B cell (primary cell): Measurements from ENCODE around the gene OSBPL5. TPM values are rescaled to one million over a fixed set of nuclear protein-coding genes. Genes with fewer than 3 reads are reported as not detected.

Experiments used
- ATAC-seq: fragments of 200-7000 bp; cut with Tn5 transposase; one replicate; pipeline ENCODE4 v1.10.0; 2021; ENCODE audit warnings: low read depth, mild to moderate bottlenecking, moderate number of reproducible peaks, moderate library complexity
- CTCF ChIA-PET: fragments of 350-600 bp; sonication (Branson Sonifier 250); formaldehyde crosslinking; loops from one replicate; lab custom pipeline; 2021; ENCODE audit warnings: antibody characterized with exemption, inconsistent platforms; lab: Charles Lee
- POLR2A ChIA-PET: fragments of 350-600 bp; sonication (Branson Sonifier 250); formaldehyde crosslinking; loops from one replicate; lab custom pipeline; 2021; ENCODE audit warnings: antibody characterized with exemption; lab: Charles Lee
- DNase-seq: peaks from one replicate; pipeline ENCODE4 v3.0.0; 2013
- H2AFZ ChIP-seq: 2 replicates; pipeline ENCODE4 v1.6.1; 2012; ENCODE audit warnings: mild to moderate bottlenecking, low read depth, low read length; ENCODE audit not compliant: insufficient read depth, poor library complexity, severe bottlenecking
- H3K27ac ChIP-seq, 2 donors: 1 replicate in 1 of 2; 2 replicates in 1 of 2; pipeline ENCODE4 v1.5.1; 2012 to 2013; ENCODE audit warnings: low read length in 2 of 2, mild to moderate bottlenecking in 2 of 2, moderate library complexity in 1 of 2
- H3K27me3 ChIP-seq, 4 experiments: fragments of 200-600 bp in 1 of 4; sonication (generic) in 1 of 4; replicated peaks in 1 of 4; 1 replicate in 2 of 4; 2 replicates in 2 of 4; pipeline versions ENCODE4 v1.6.1 to v1.7.0; 2013 to 2016; ENCODE audit warnings: low read length in 3 of 4, mild to moderate bottlenecking in 2 of 4, mixed read lengths in 1 of 4, moderate library complexity in 1 of 4; ENCODE audit not compliant: insufficient read depth in 4 of 4, control insufficient read depth in 3 of 4; ENCODE audit errors: control extremely low read depth in 1 of 4
- H3K36me3 ChIP-seq, 2 experiments: replicated peaks in 1 of 2; 1 replicate in 1 of 2; 2 replicates in 1 of 2; pipeline versions ENCODE4 v1.6.1 to v1.7.1; 2013; ENCODE audit warnings: low read length in 1 of 2; ENCODE audit not compliant: insufficient read depth in 2 of 2, control insufficient read depth in 1 of 2; ENCODE audit errors: control extremely low read depth in 1 of 2, extremely low read depth in 1 of 2
- H3K4me1 ChIP-seq, 2 donors: fragments of 200-600 bp in 1 of 2; sonication (generic) in 1 of 2; 1 replicate in 1 of 2; 2 replicates in 1 of 2; pipeline versions ENCODE4 v1.5.1 to v1.6.1; 2013 to 2017; ENCODE audit warnings: low read length in 2 of 2; ENCODE audit not compliant: control insufficient read depth in 2 of 2, insufficient read depth in 2 of 2
- H3K4me2 ChIP-seq: replicated peaks from 2 replicates; pipeline ENCODE3; 2012; ENCODE audit warnings: mild to moderate bottlenecking, low read depth, low read length; ENCODE audit not compliant: poor library complexity, severe bottlenecking
- H3K4me3 ChIP-seq, 5 experiments: fragments of 200-600 bp in 1 of 5; sonication (generic) in 1 of 5; 1 replicate in 3 of 5; 2 replicates in 2 of 5; pipeline versions ENCODE4 v1.5.1 to v1.7.0; 2011 to 2016; ENCODE audit warnings: low read length in 4 of 5, mild to moderate bottlenecking in 4 of 5, low read depth in 2 of 5, control low read depth in 1 of 5, moderate library complexity in 1 of 5; ENCODE audit not compliant: insufficient read depth in 1 of 5; ENCODE audit errors: control extremely low read depth in 1 of 5, extremely low read depth in 1 of 5
- H3K79me2 ChIP-seq: fragments of 200-600 bp; sonication (generic); one replicate; pipeline ENCODE4 v1.6.0; 2016; ENCODE audit warnings: low read length; ENCODE audit not compliant: control insufficient read depth, insufficient read depth
- H3K9ac ChIP-seq: fragments of 200-600 bp; sonication (generic); 2 replicates; pipeline ENCODE4 v1.6.1; 2017; ENCODE audit warnings: mild to moderate bottlenecking, low read length, moderate library complexity
- H3K9me3 ChIP-seq, 3 donors: one replicate each; pipeline versions ENCODE4 v1.6.1 to v1.7.1; 2013; ENCODE audit warnings: low read length in 2 of 3; ENCODE audit not compliant: control insufficient read depth in 2 of 3, insufficient read depth in 1 of 3; ENCODE audit errors: control extremely low read depth in 1 of 3
- H4K20me1 ChIP-seq: 2 replicates; pipeline ENCODE4 v1.6.0; 2012; ENCODE audit warnings: mild to moderate bottlenecking, low read length; ENCODE audit not compliant: insufficient read depth, control insufficient read depth, poor library complexity, severe bottlenecking
- H3K27ac Mint-ChIP-seq: one replicate; pipeline ENCODE4 v1.8.0; 2021; ENCODE audit warnings: mixed read lengths
- H3K27me3 Mint-ChIP-seq: one replicate; pipeline ENCODE4 v1.8.0; 2021; ENCODE audit warnings: mixed read lengths
- H3K4me1 Mint-ChIP-seq: one replicate; pipeline ENCODE4 v1.8.0; 2021; ENCODE audit warnings: mixed read lengths
- H3K4me3 Mint-ChIP-seq: one replicate; pipeline ENCODE4 v1.8.0; 2021; ENCODE audit warnings: mixed read lengths
- H3K9me3 Mint-ChIP-seq: one replicate; pipeline ENCODE4 v1.8.0; 2022; ENCODE audit warnings: mixed read lengths; ENCODE audit not compliant: insufficient read depth
- CTCF ChIP-seq: fragments of 200-600 bp; IDR thresholded peaks from one replicate; pipeline ENCODE4 v1.8.0; 2022; ENCODE audit warnings: antibody characterized with exemption, mild to moderate bottlenecking
- EZH2 ChIP-seq: IDR thresholded peaks from 2 replicates; pipeline ENCODE4 v1.6.1; 2012; ENCODE audit warnings: borderline replicate concordance, low read depth, mild to moderate bottlenecking, moderate library complexity, low read length; ENCODE audit not compliant: insufficient read depth, poor library complexity, severe bottlenecking
- WGBS: methylation state at CpG from one replicate; pipeline ENCODE4 v1.1.5; 2013; ENCODE audit warnings: missing lambda C conversion rate; ENCODE audit not compliant: insufficient coverage; 5-methylcytosine and 5-hydroxymethylcytosine counted together
- intact Hi-C: fragments of 100-400 bp; cut with micrococcal nuclease; formaldehyde crosslinking; loops from one replicate; pipeline ENCODE4 v1.10.0; 2022
- polyA plus RNA-seq: library from polyadenylated mRNA; depleted of rRNA; stranded (reverse); fragments of >200 nt; gene quantifications from 2 replicates; pipeline ENCODE4 v1.2.3, GENCODE V29; 2012
- total RNA-seq, 2 donors: library from RNA; stranded (reverse); fragments of 120-200 nt in 1 of 2; gene quantifications; 1 replicate in 1 of 2; 2 replicates in 1 of 2; pipeline versions ENCODE4 v1.2.3 to v1.2.4, GENCODE V29; 2013 to 2022

The OSBPL5 gene
- total and polyA plus RNA-seq, 2 donors (not counting 1 experiment from before 2014, with no cell fraction given): 0.15 to 1.2 TPM

- no peak overlapping the region for H2AFZ ChIP-seq
- Mint-ChIP-seq H3K27me3 (peaks cover 33% of the 10 kb centered on the region), H3K4me1 (no peaks in the 10 kb centered on the region), H3K9me3 (peaks cover 10% of the 10 kb centered on the region), H3K4me3 (no peak overlapping the region), H3K27ac (no peak overlapping the region)
- no peaks in the 10 kb centered on the region for H3K36me3 ChIP-seq
- no peaks in the 10 kb centered on the region for H3K4me1 ChIP-seq
- TF ChIP-seq EZH2 (no peak), CTCF (no peak)
- WGBS: 87% methylated on average over 11 of the region's 12 CpGs
- peaks cover 2 to 14% (median 13%) of the 10 kb centered on the region in 3 donors for H3K9me3 ChIP-seq
- H3K27ac ChIP-seq: no peak overlapping the region
- intact Hi-C loops: no loop called here
- no peak overlapping the region for H3K9ac ChIP-seq
- no peak for DNase-seq
- H3K4me2 ChIP-seq: no peak overlapping the region
- ChIA-PET POLR2A (no interaction called here), CTCF (no interaction called here)
- H3K79me2 ChIP-seq: no peaks in the 10 kb centered on the region
- H4K20me1 ChIP-seq: no peaks in the 10 kb centered on the region
- ATAC-seq: no peak
- H3K27me3 ChIP-seq: peaks cover 0 to 14% (median 1%) of the 10 kb centered on the region in 4 experiments
- no peak overlapping the region for H3K4me3 ChIP-seq
Observed at GRCh38 chr11:3171931-3172560, 6.9 kb upstream of the OSBPL5 start.

- peaks cover 29% of the 10 kb centered on the region for H3K27me3 Mint-ChIP-seq
- peaks cover 0 to 10% (median 3%) of the 10 kb centered on the region in 3 donors for H3K9me3 ChIP-seq
- no peak overlapping the region for H3K4me2 ChIP-seq
- intact Hi-C loops: no loop called here
- DNase-seq: no peak
- no peak for ATAC-seq
- H3K4me3 ChIP-seq: no peak overlapping the region
- no peak overlapping the region for H3K9ac ChIP-seq
- H2AFZ ChIP-seq: no peak overlapping the region
- CTCF ChIA-PET: no interaction called here
- H3K27me3 ChIP-seq: peaks cover 0 to 18% (median 1%) of the 10 kb centered on the region in 4 experiments
- peaks cover 3% of the 10 kb centered on the region for H3K9me3 Mint-ChIP-seq
- no peak overlapping the region for H3K27ac ChIP-seq
- no peaks in the 10 kb centered on the region for H3K36me3 ChIP-seq
- H3K4me3 Mint-ChIP-seq: no peak overlapping the region
- H3K4me1 Mint-ChIP-seq: no peaks in the 10 kb centered on the region
- H3K79me2 ChIP-seq: no peaks in the 10 kb centered on the region
- TF ChIP-seq EZH2 (no peak), CTCF (no peak)
- POLR2A ChIA-PET: no interaction called here
- WGBS: 85% methylated on average over 24 of the region's 24 CpGs
- no peaks in the 10 kb centered on the region for H3K4me1 ChIP-seq
- H4K20me1 ChIP-seq: no peaks in the 10 kb centered on the region
- H3K27ac Mint-ChIP-seq: no peak overlapping the region
Observed at GRCh38 chr11:3170756-3171650, 5.9 kb upstream of the OSBPL5 start.
